Posterior cingulate gyrus (tissue), 11 donors: ENCODE measurements around the gene METTL18.

Experiments
- DNase-seq, 10 donors: peaks; one replicate each; pipeline versions ENCODE4 v3.0.0 to v3.0.0-alpha.2; 2020 to 2021; ENCODE audit warnings: mixed read lengths in 3 of 10
- intact Hi-C: fragments of 100-400 bp; cut with DNase I; formaldehyde crosslinking; loops from one replicate; pipeline ENCODE4 v1.15.1; 2023

METTL18 gene

DNA sequence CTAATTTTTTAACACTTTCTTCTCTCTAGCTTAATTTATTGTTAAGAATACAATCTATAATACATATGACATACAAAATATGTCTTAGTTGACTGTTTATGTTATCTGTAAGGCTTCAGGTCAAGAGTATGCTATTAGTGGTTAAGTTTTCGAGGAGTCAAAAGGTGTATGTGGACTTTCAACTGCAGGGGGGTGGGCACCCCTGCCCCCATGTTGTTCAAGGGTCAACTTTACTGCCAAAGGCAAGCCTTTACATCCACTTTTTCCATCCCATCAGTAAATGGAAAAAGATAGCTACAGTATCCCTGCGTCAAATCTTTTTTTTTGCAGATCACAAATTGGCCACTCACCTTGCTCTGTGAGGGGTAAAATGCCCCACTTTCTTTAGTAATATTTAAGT, 6.3 kb downstream of the METTL18 start:
- intact Hi-C loops, result no loop called here

GRCh38 chr1:169786974-169787373, 7.7 kb downstream of the METTL18 start:
- DNase-seq, result no peak
- intact Hi-C loops, result no loop called here

More for the DNA sequence above, 6.3 kb downstream of the METTL18 start:
- DNase-seq, result no peak

GRCh38 chr1:169785267-169785666, 9.4 kb downstream of the METTL18 start:
- no peak for DNase-seq
- intact Hi-C loops, result no loop called here

DNA sequence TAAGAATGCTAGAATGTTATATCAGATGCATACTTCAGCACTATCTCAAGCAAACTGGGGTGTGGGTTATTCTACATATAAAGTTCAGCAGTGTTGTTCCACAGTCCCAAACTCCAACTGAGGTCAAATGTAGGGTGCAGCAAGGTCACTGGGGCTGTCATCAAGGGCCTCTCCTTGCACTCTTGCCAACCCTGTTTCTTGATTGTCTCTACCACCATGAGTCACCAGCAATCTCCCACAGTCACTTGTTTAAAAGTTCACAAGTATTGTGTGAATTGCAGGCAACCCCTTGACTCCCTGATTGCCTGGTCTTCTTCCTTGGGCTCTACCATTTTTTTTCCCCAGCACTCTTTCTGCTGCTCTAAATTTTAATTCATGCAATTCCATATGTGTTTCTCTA, 10.6 kb downstream of the METTL18 start:
- DNase-seq, result no peak
- intact Hi-C loops, result no loop called here

- intact Hi-C loops, result no loop called here
Measured at GRCh38 chr1:169782596-169782995, 12.1 kb downstream of the METTL18 start.

DNA sequence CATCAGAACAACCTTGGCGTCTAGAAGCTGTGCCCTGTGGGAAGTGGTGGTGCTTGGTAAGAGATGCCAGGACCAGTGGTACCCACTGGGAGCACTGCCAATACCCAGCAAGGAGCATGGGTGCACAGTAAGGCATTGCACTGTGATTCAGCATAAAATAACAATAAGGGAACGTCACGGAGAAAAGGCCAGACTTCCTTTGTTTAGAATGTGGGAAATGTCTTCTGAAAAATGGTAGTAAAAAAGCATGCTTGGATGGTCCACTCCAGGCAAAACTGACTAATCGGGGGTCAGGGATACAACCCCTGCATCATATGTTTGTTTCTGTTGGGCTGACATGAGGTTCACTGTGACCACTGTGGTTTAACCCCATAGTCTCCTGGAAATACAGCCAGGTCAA, 14.7 kb downstream of the METTL18 start:
- no peak for DNase-seq
- intact Hi-C loops, result no loop called here

More at GRCh38 chr1:169782596-169782995, 12.1 kb downstream of the METTL18 start:
- DNase-seq, result no peak

GRCh38 chr1:169779150-169779549, 15.6 kb downstream of the METTL18 start:
- intact Hi-C loops, result no loop called here
- DNase-seq, result no peak

- no peak for DNase-seq
- intact Hi-C loops, result no loop called here
Measured at GRCh38 chr1:169776440-169776839, 18.3 kb downstream of the METTL18 start.

DNA sequence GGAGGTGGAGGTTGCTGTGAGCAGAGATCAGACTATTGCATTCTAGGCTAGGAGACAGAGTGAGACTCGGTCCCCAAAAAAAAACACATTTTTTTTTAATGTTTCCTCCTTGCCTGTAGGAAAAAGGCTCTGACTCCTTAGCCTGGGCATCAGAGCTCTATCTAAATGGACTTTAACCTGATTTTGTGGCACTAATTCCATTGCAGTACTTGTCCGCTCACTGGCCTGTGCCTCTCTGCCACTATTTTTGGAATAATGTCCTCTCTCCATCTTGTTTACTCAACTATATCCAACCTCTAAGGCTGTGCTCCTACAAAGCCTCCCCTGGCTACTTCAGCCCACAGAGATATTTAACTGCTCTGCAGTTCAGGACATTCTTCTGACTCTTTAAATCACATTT, 26.5 kb downstream of the METTL18 start:
- DNase-seq, result no peak
- intact Hi-C loops, result no loop called here

- DNase-seq, result no peak
- intact Hi-C loops, result no loop called here
Measured at GRCh38 chr1:169765580-169766331, 29.0 kb downstream of the METTL18 start.

DNA sequence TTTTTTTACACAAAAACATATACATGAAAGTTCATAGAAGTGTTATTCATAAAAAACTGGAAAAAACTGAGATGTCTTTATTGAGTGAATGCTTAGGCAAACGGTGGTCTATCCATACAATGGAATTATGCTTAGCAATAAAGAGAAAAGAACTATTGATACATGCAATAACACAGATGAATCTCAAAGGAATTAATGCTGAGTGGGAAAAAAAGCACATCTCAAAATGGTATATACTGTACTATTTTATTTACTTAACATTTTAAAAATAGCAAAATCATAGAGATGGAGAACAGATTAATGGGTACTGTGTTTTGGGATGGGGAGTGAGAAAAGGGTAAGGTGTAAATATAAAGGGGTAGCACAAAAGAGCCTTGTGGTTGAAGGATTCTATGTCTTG, 29.8 kb downstream of the METTL18 start:
- intact Hi-C loops, result no loop called here
- DNase-seq, result no peak

DNA sequence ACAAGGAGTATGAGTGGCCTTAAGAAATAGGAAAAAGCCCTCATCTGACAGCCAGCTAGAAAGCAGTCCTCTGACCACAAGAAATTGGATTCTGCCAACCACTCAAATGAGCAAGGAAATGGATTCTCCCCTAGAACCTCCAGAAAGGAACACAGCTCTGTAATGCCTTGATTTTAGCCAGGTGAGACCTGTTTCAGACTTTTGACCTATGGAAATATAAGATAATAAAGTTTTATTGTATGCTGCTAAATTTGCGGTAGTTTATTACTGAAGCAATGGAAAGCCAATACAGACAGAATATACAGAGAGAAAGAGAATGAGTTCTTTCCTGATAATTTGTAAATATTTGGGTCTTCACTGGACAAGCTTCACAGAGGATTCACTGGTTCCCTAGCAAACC, 32.0 kb downstream of the METTL18 start:
- DNase-seq, result no peak
- intact Hi-C loops, result no loop called here

DNA sequence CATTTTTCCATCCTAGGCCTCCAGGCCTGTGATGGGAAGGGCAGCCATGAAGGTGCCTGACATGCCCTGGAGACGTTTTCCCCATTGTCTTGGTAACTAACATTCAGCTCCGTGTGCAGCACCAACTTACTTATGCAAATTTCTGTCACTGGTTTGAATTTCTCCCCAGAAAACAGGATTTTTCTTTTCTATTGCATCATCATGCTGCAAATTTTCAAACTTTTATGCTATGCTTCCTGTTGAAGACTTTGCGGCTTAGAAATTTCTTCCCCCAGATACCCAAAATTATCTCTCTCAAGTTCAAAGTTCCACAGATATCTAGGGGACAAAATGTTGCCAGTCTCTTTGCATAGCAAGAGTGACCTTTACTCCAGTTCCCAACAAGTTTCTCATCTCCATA, 35.7 kb downstream of the METTL18 start:
- intact Hi-C loops, result no loop called here

DNA sequence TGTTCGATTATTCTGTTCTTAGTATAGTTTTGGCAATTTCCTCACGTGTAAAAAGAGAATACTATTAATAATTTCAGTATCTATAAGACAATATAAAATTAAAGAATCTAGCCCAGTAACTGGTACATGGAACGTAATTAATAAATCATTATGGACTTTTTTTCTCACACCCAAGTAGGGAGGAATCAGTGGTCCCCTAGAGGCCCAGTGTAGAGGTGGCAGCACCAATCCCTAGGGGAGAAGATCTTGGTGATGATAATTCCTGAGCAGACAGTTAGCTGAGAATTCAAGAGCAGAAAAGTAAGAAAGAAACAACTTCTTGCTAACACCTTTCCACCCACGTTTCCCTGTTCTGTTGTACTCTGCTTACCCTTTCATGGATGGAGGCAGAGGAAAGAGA, 41.2 kb downstream of the METTL18 start:
- DNase-seq, result no peak
- intact Hi-C loops, result no loop called here

More for the DNA sequence above, 35.7 kb downstream of the METTL18 start:
- no peak for DNase-seq

DNA sequence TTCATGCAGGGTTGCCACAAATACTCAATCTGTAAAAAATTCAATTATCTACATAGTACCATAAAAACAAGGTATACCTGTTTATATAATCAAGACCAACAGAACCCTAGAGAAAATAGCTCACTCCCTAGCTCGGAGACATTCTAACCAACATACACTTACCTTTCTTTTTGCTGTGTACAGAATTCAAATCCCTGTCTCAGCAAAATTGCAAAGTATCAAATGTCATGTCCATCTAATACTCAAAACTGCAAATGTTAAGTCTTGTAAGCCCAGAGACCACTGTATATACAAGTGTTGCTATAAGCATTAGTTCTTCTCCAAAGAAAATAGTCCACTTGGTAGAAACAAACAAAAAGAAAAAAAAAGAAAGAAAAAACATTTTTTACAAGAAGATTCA, 44.7 kb downstream of the METTL18 start:
- DNase-seq, result no peak
- intact Hi-C loops, result no loop called here

- intact Hi-C loops, result no loop called here
- no peak for DNase-seq
Measured at GRCh38 chr1:169746550-169746949, 48.2 kb downstream of the METTL18 start.

- intact Hi-C loops, result no loop called here
- no peak for DNase-seq
Measured at GRCh38 chr1:169745015-169745861, 49.5 kb downstream of the METTL18 start.
